Epithelial cell of proximal tubule (primary cell): ENCODE results near the gene INO80. TPM values are rescaled to one million over a fixed set of nuclear protein-coding genes. Genes with fewer than 3 reads are reported as not detected.

ENCODE experiments used
- DNase-seq: peaks from one replicate; pipeline ENCODE4 v3.0.0-alpha.2; 2011; ENCODE audit warnings: low read depth
- H3K4me3 ChIP-seq: 2 replicates; pipeline ENCODE4 v1.5.1; 2011; ENCODE audit warnings: low read depth, mild to moderate bottlenecking, low read length
- total RNA-seq: library from RNA; depleted of rRNA; stranded (reverse); fragments of >200 nt; gene quantifications from 2 replicates; pipeline ENCODE4 v1.2.3, GENCODE V29; 2015
- TF ChIP-seq, protein P1 (sequence below): conservative IDR thresholded peaks from 2 replicates; pipeline ENCODE4 v1.5.1; 2012; ENCODE audit warnings: low read depth, mild to moderate bottlenecking, low read length

The INO80 gene
- total RNA-seq, 1 donor from 2014 or later, result 33.8 TPM

DNA sequence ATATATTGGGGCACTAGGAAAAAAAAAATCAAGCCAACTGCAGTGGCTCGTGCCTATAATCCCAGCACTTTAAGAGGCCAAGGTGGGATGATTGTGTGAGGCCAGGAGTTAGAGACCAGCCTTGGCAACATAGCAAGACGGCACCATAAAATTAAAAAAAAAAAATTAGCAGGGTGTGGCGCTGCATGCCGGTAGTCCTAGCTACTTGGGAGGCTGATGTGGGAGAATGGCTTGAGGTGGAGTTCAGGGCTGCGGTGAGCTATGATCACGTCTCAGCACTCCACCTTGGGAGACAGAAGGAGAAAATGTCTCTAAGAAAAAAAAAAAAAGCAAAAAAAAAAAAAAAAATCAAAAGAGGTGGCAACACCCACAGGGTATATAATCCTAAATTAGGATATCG lies 49.6 kb downstream of the INO80 start:
- H3K4me3 ChIP-seq, result no peak overlapping the region
- TF ChIP-seq, protein P1, sequence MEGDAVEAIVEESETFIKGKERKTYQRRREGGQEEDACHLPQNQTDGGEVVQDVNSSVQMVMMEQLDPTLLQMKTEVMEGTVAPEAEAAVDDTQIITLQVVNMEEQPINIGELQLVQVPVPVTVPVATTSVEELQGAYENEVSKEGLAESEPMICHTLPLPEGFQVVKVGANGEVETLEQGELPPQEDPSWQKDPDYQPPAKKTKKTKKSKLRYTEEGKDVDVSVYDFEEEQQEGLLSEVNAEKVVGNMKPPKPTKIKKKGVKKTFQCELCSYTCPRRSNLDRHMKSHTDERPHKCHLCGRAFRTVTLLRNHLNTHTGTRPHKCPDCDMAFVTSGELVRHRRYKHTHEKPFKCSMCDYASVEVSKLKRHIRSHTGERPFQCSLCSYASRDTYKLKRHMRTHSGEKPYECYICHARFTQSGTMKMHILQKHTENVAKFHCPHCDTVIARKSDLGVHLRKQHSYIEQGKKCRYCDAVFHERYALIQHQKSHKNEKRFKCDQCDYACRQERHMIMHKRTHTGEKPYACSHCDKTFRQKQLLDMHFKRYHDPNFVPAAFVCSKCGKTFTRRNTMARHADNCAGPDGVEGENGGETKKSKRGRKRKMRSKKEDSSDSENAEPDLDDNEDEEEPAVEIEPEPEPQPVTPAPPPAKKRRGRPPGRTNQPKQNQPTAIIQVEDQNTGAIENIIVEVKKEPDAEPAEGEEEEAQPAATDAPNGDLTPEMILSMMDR, result no peak
- no peak for DNase-seq

DNA sequence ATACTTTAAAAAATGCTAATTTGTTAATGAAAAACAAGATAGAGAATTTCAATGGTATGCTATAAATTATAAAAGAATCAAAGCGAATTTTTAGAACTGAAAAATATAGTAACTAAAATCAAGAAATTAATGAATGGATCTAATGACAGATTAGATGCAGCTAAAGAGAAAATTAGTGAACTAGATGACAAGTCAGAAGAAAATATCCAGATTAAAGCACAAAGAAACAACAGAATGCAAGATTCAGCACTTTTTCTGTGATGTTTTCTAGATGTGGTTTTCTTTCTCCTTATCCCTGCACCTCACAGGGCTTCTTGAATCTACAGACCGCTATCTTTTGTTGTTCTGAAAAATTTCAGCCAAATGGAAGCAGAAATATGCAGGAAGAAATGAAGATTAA lies 54.4 kb downstream of the INO80 start:
- no peak for DNase-seq
- no peak overlapping the region for H3K4me3 ChIP-seq
- TF ChIP-seq, protein P1, result no peak

DNA sequence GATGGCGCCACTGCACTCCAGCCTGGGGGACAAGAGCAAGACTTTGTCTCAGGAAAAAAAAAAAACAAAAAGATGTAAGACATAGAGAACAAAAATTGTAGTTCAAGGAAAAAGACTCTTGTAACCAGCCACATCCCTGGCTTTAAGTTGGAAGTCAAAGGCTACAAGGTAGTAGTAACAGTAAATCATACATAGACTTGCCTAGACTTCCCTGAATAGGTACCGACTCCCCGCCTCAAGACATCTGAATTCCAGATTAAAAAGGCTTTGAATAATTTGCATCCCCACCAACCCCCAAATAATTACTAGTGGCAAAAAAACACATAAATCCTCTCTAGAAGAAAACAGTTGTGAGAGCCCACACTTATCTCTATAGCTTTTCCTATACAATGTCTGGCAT lies 55.6 kb downstream of the INO80 start:
- TF ChIP-seq, protein P1, result no peak
- no peak overlapping the region for H3K4me3 ChIP-seq
- DNase-seq, result no peak

DNA sequence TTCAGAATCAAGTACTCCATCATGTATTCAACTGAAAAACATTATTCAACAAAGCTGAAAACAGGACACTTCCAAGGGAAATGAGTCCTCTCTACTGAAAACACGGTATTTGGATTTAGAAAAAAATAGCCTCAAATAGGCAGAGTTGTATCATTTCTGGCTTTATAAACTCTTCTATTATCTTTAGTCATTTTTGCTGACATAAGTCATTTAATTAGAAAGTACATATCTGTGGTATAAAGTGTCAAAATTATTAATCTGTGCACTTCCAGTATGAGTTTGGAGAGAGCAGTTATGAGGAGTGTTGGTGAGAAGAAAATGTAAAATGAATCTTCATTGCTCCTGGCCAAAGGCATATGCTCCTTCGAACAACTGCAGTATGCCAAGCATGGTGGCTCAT lies 59.3 kb downstream of the INO80 start:
- TF ChIP-seq, protein P1, result no peak
- H3K4me3 ChIP-seq, result no peak overlapping the region
- no peak for DNase-seq

DNA sequence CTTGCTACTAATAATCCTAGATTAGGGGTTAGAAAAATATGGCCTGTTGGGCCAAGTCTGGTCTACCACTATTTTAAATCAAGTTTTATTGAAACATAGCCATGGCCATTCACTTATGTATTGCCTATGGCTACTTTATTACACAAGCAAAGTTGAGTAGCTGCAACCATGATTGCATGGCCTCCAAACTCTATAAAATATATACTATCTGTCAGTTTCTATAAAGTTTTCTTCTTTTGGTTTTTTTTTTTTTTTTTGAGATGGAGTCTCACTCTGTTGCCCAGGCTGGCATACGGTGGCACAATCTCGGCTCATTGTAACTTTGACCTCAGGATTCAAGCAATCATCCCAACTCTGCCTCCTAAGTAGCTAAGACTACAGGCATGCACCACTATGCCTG lies 60.4 kb downstream of the INO80 start:
- DNase-seq, result no peak
- TF ChIP-seq, protein P1, result no peak

DNA sequence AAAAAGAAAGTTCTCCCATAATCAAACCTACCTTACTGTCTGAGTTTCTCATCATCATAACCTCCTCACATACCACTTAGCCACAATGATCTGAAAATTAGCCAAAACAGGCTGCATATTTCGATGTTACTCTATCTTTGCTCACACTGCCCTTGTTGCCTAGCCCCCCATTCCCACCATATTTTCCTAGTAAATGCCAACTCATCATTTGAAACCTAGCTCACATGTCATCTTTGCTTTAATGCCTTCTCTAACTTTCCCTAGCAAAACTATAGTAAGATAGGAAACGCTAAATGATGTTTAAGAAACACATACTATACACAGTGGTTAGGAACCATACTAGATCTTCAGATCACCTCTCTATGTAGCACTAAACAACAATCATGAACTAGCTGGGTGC lies 64.9 kb downstream of the INO80 start:
- no peak overlapping the region for H3K4me3 ChIP-seq
- TF ChIP-seq, protein P1, result no peak
- no peak for DNase-seq

More for the DNA sequence above, 60.4 kb downstream of the INO80 start:
- no peak overlapping the region for H3K4me3 ChIP-seq

DNA sequence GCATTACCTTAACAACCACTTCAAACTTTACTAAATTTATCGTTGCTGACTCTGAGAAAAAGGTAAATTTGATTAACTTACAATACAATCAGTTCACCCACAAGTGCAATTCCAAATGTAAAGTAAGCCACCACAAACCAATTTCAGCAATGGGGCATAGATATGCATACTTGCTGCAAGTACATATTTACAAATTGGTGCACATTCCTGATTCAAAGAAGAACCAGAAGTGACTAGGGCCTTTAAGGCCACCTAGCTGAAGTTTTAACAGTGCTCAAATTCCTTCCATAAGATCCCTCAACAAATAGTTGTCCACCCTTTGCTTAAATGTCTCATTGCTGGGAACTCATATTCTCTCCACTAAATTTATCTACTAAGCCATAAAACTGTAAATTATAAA lies 67.2 kb downstream of the INO80 start:
- H3K4me3 ChIP-seq, result no peak overlapping the region
- DNase-seq, result no peak
- TF ChIP-seq, protein P1, result no peak
